Right cardiac atrium (tissue), 5 donors: Measurements from ENCODE around the gene VEPH1. TPM values are rescaled to one million over a fixed set of nuclear protein-coding genes. Genes with fewer than 3 reads are reported as not detected.
A peak's percentile ranks its signal among the peaks of the same experiment; 100 is the strongest.

ENCODE experiments used
- ATAC-seq, 2 donors: fragments of 200-7000 bp; cut with Tn5 transposase; one replicate each; pipeline versions ENCODE4 v1.8.0 to v1.9.1; 2020; ENCODE audit warnings: moderate library complexity in 2 of 2, mild to moderate bottlenecking in 1 of 2
- DNase-seq, 3 donors: peaks; one replicate each; pipeline ENCODE4 v3.0.0-alpha.2; 2020
- H3K27ac ChIP-seq: one replicate; pipeline ENCODE4 v1.5.1; 2013; ENCODE audit warnings: mild to moderate bottlenecking, low read length, control low read depth, moderate library complexity
- H3K27me3 ChIP-seq: one replicate; pipeline ENCODE4 v1.6.1; 2013; ENCODE audit not compliant: control insufficient read depth, insufficient read depth
- H3K4me1 ChIP-seq: one replicate; pipeline ENCODE4 v1.6.1; 2013; ENCODE audit warnings: low read length; ENCODE audit not compliant: control insufficient read depth, insufficient read depth
- H3K4me3 ChIP-seq: one replicate; pipeline ENCODE4 v1.5.1; 2013; ENCODE audit warnings: low read length, control low read depth
- H3K9me3 ChIP-seq: one replicate; pipeline ENCODE4 v1.6.1; 2013; ENCODE audit warnings: low read length; ENCODE audit not compliant: control insufficient read depth
- WGBS: extraction: QIAGEN DNeasy Blood & Tissue Kit; methylation state at CpG from one replicate; pipeline ENCODE4 v1.1.7; 2013; 5-methylcytosine and 5-hydroxymethylcytosine counted together
- intact Hi-C, 4 donors: fragments of 100-400 bp; cut with DNase I; formaldehyde crosslinking; loops; one replicate each; pipeline versions ENCODE4 v1.11.0 to v1.14.0; 2022 to 2023
- polyA plus RNA-seq: library from polyadenylated mRNA; stranded (reverse); fragments of 200-250 nt; gene quantifications from one replicate; pipeline ENCODE4 v1.2.3, GENCODE V29; 2013
- total RNA-seq, 4 donors: library from RNA; stranded (reverse); fragmentation: NEBNext Ultra II Directional; extraction: Animal tissue kit (Norgen Biotek cat#: 25700); gene quantifications; one replicate each; pipeline ENCODE4 v1.2.1, GENCODE V29; 2021
- donor health status: healthy with polysubstance abuse.
- donor health status: DM: no; HTN: yes; CAD: no.
- donor health status: DM: no; HTN: no; CAD: no.
- donor health status: DM: no; HTN: yes; CAD: no; lungs with severe emphysema.
- donor health status: DM: yes; HTN: yes; CAD: no.

Gene VEPH1
- total and polyA plus RNA-seq, 5 donors, result 0.22 to 0.26 (median 0.25) TPM; not detected in 2

- DNase-seq, result no peak
- no peaks in the 10 kb centered on the region for H3K9me3 ChIP-seq
- H3K4me3 ChIP-seq, result no peak overlapping the region
- ATAC-seq, result no peak
- no peak overlapping the region for H3K27ac ChIP-seq
- no peaks in the 10 kb centered on the region for H3K4me1 ChIP-seq
- no peaks in the 10 kb centered on the region for H3K27me3 ChIP-seq
- 80% methylated on average over 3 of the region's 3 CpGs for WGBS
- intact Hi-C loops, result no loop called here
Measured at GRCh38 chr3:157276801-157277200, 226.4 kb downstream of the VEPH1 start.

- DNase-seq (no peak), ATAC-seq (no peak)
- H3K27ac ChIP-seq, result no peak overlapping the region
- H3K27me3 ChIP-seq, result no peaks in the 10 kb centered on the region
- WGBS, result 74% methylated on average over 2 of the region's 2 CpGs
- H3K4me3 ChIP-seq, result no peak overlapping the region
- no peaks in the 10 kb centered on the region for H3K4me1 ChIP-seq
- H3K9me3 ChIP-seq, result no peaks in the 10 kb centered on the region
- intact Hi-C loops, result no loop called here
Measured at GRCh38 chr3:157275832-157276231, 227.4 kb downstream of the VEPH1 start.

- intact Hi-C loops, result no loop called here
- no peak for ATAC-seq
- H3K27ac ChIP-seq, result no peak overlapping the region
- 48% methylated on average over 2 of the region's 2 CpGs for WGBS
- no peaks in the 10 kb centered on the region for H3K4me1 ChIP-seq
- H3K9me3 ChIP-seq, result no peaks in the 10 kb centered on the region
- DNase-seq, result no peak
- no peak overlapping the region for H3K4me3 ChIP-seq
- no peaks in the 10 kb centered on the region for H3K27me3 ChIP-seq
Measured at GRCh38 chr3:157274644-157275137, 228.5 kb downstream of the VEPH1 start.

GRCh38 chr3:157271283-157271882, 231.8 kb downstream of the VEPH1 start:
- Histone ChIP-seq H3K27me3 (no peaks in the 10 kb centered on the region), H3K4me3 (no peak overlapping the region), H3K27ac (no peak overlapping the region), H3K4me1 (no peaks in the 10 kb centered on the region), H3K9me3 (no peaks in the 10 kb centered on the region)
- ATAC-seq (no peak), DNase-seq (no peak)
- WGBS, result 88% methylated on average over 8 of the region's 8 CpGs
- intact Hi-C loops, result no loop called here

GRCh38 chr3:157268026-157268425, 235.2 kb downstream of the VEPH1 start:
- H3K9me3 ChIP-seq, result no peaks in the 10 kb centered on the region
- H3K27ac ChIP-seq, result no peak overlapping the region
- no peaks in the 10 kb centered on the region for H3K27me3 ChIP-seq
- no peak for DNase-seq
- 80% methylated on average over 2 of the region's 2 CpGs for WGBS
- H3K4me1 ChIP-seq, result no peaks in the 10 kb centered on the region
- no peak overlapping the region for H3K4me3 ChIP-seq
- intact Hi-C loops, result no loop called here
- no peak for ATAC-seq

- no peaks in the 10 kb centered on the region for H3K9me3 ChIP-seq
- no peak for ATAC-seq
- H3K27ac ChIP-seq, result no peak overlapping the region
- intact Hi-C loops, result no loop called here
- no peak for DNase-seq
- no peak overlapping the region for H3K4me3 ChIP-seq
- WGBS, result 98% methylated on average over 1 of the region's 1 CpG
- no peaks in the 10 kb centered on the region for H3K27me3 ChIP-seq
- no peaks in the 10 kb centered on the region for H3K4me1 ChIP-seq
Measured at GRCh38 chr3:157265931-157266330, 237.3 kb downstream of the VEPH1 start.

- H3K9me3 ChIP-seq, result no peaks in the 10 kb centered on the region
- H3K27ac ChIP-seq, result no peak overlapping the region
- intact Hi-C loops, result no loop called here
- no peak overlapping the region for H3K4me3 ChIP-seq
- H3K27me3 ChIP-seq, result no peaks in the 10 kb centered on the region
- no peak for ATAC-seq
- 71% methylated on average over 1 of the region's 1 CpG for WGBS
- H3K4me1 ChIP-seq, result no peaks in the 10 kb centered on the region
- DNase-seq, result no peak
Measured at GRCh38 chr3:157263027-157263426, 240.2 kb downstream of the VEPH1 start.

GRCh38 chr3:157261000-157261399, 242.2 kb downstream of the VEPH1 start:
- H3K27me3 ChIP-seq, result no peaks in the 10 kb centered on the region
- H3K9me3 ChIP-seq, result no peaks in the 10 kb centered on the region
- H3K27ac ChIP-seq, result no peak overlapping the region
- intact Hi-C loops, result no loop called here
- ATAC-seq, result no peak
- H3K4me3 ChIP-seq, result no peak overlapping the region
- no peaks in the 10 kb centered on the region for H3K4me1 ChIP-seq
- DNase-seq, result no peak
- WGBS, result 82% methylated on average over 6 of the region's 6 CpGs

- ATAC-seq, result no peak
- H3K27me3 ChIP-seq, result no peaks in the 10 kb centered on the region
- H3K9me3 ChIP-seq, result no peaks in the 10 kb centered on the region
- H3K4me3 ChIP-seq, result no peak overlapping the region
- no peak overlapping the region for H3K27ac ChIP-seq
- H3K4me1 ChIP-seq, result no peaks in the 10 kb centered on the region
- 68% methylated on average over 2 of the region's 2 CpGs for WGBS
- intact Hi-C loops, result no loop called here
- DNase-seq, result no peak
Measured at GRCh38 chr3:157259825-157260224, 243.4 kb downstream of the VEPH1 start.

GRCh38 chr3:157257101-157257500, 246.1 kb downstream of the VEPH1 start:
- no peak for DNase-seq
- intact Hi-C loops, result no loop called here
- no peaks in the 10 kb centered on the region for H3K4me1 ChIP-seq
- 81% methylated on average over 5 of the region's 5 CpGs for WGBS
- ATAC-seq, result no peak
- H3K4me3 ChIP-seq, result no peak overlapping the region
- no peaks in the 10 kb centered on the region for H3K9me3 ChIP-seq
- H3K27ac ChIP-seq, result no peak overlapping the region
- no peaks in the 10 kb centered on the region for H3K27me3 ChIP-seq

GRCh38 chr3:157255797-157256196, 247.4 kb downstream of the VEPH1 start:
- intact Hi-C loops, result no loop called here
- 39% methylated on average over 1 of the region's 1 CpG for WGBS
- Histone ChIP-seq H3K4me3 (no peak overlapping the region), H3K9me3 (no peaks in the 10 kb centered on the region), H3K27ac (no peak overlapping the region), H3K4me1 (no peaks in the 10 kb centered on the region), H3K27me3 (no peaks in the 10 kb centered on the region)
- ATAC-seq (no peak), DNase-seq (no peak)

GRCh38 chr3:157251685-157252084, 251.5 kb downstream of the VEPH1 start:
- no peak for DNase-seq
- Histone ChIP-seq H3K9me3 (no peaks in the 10 kb centered on the region), H3K27me3 (no peaks in the 10 kb centered on the region), H3K4me1 (peaks cover 5% of the 10 kb centered on the region), H3K4me3 (no peak overlapping the region), H3K27ac (no peak overlapping the region)
- peak; percentile 43 to 47 for ATAC-seq
- 56% methylated on average over 3 of the region's 3 CpGs for WGBS
- intact Hi-C loops, result no loop called here
